Left lung (tissue), 10 donors: ENCODE measurements around the gene BANF1. TPM values are rescaled to one million over a fixed set of nuclear protein-coding genes. Genes with fewer than 3 reads are reported as not detected.
"Not testable (repeated sequence)": the region's sequence is repeated elsewhere in the genome, so short reads cannot be mapped to it uniquely, and the experiment has no call there.

ENCODE experiments used
- ATAC-seq: fragments of 200-7000 bp; cut with Tn5 transposase; one replicate; pipeline ENCODE4 v1.9.1; 2020; ENCODE audit warnings: moderate library complexity
- DNase-seq, 4 donors: peaks; one replicate each; pipeline ENCODE4 v3.0.0-alpha.2; 2013 to 2020
- H3K27ac ChIP-seq, 2 donors: fragments of 200-600 bp; sonication (generic) in 1 of 2; one replicate each; pipeline versions ENCODE4 v1.5.0 to v1.8.0; 2020 to 2021
- H3K27me3 ChIP-seq, 2 donors: fragments of 200-600 bp; sonication (generic) in 1 of 2; one replicate each; pipeline versions ENCODE4 v1.5.0 to v1.8.0; 2020 to 2021
- H3K36me3 ChIP-seq, 2 donors: fragments of 200-600 bp; sonication (generic) in 1 of 2; one replicate each; pipeline versions ENCODE4 v1.5.0 to v1.8.0; 2020 to 2021
- H3K4me1 ChIP-seq, 2 donors: fragments of 200-600 bp; one replicate each; pipeline ENCODE4 v1.8.0; 2021
- H3K4me3 ChIP-seq, 2 donors: fragments of 200-600 bp; sonication (generic) in 1 of 2; one replicate each; pipeline versions ENCODE4 v1.5.0 to v1.8.0; 2020 to 2021; ENCODE audit warnings: mild to moderate bottlenecking in 1 of 2
- H3K9me3 ChIP-seq, 2 donors: fragments of 200-600 bp; sonication (generic) in 1 of 2; one replicate each; pipeline versions ENCODE4 v1.5.0 to v1.8.0; 2020 to 2021
- intact Hi-C, 2 donors: fragments of 100-400 bp; cut with DNase I; formaldehyde crosslinking; loops; one replicate each; pipeline versions ENCODE4 v1.11.2 to v1.14.2; 2022
- polyA plus RNA-seq, 6 donors: library from polyadenylated mRNA; unstranded; fragments of 120-200 nt; gene quantifications; one replicate each; pipeline ENCODE4 v1.2.1, GENCODE V29; 2013; ENCODE audit not compliant: insufficient read length in 6 of 6
- total RNA-seq, 2 donors: library from RNA; stranded (reverse); fragmentation: NEBNext Ultra II Directional; extraction: Animal tissue kit (Norgen Biotek cat#: 25700); gene quantifications; one replicate each; pipeline ENCODE4 v1.2.1, GENCODE V29; 2021
- TF ChIP-seq, protein P1 (sequence below), 2 donors: fragments of 200-600 bp; sonication (generic) in 1 of 2; IDR thresholded peaks; one replicate each; pipeline versions ENCODE4 v1.5.0 to v1.8.0; 2021; ENCODE audit warnings: antibody characterized with exemption in 2 of 2
- donor health status: DM: no; HTN: yes; CAD: no.
- donor health status: DM: no; HTN: no; CAD: no.

BANF1 gene
- total and polyA plus RNA-seq, 8 donors = 161 to 248 (median 225) TPM

DNA sequence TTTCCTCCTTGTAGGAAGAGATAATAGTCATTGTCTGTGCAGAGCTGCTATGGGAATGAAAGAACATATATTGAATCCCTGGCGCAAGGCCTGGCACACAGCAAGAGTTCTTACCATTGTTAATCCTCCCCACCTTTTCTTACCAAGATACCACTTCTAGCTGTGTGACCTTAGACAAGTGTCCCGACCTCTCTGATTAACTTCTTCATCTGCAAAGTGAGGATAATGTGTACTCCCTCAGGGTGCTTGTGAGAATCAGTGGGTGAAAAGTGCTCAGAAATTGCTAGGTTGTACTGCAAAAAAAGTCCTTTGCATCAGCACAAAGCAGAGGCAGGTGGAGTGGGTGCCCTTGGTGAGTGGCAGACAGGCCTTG is 5.8 kb downstream of the BANF1 start:
- intact Hi-C loops = no loop called here

DNA sequence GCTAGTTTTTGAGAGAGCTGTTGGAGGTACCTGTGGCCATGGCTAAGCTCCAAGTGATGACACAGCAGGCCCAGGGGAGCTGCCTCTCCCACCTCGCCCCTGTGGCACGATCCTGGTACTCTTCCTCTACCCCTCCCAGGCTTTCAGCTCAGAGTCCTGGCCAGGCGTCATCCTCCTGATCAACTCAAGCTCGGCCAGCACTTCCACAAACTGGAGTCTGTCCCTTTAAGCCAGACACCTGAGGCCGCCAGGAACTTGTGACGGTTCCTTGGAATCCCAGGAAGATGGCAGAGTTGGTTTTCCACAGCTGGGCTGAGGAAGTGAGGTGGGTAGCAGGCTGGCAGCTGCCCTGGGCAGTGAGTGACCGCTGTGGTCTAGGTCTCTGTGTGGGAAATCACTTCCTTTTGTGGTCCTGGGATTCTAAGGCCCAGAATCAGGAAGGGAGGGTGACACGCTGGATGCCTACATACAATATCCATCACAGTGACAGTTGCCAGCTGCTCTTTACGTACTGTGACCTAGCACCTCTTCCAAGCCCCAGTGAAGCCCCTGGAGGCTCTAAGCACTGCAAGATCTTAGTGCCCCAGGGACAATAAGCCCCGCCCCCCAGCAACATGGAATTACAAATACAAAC is 6.3 kb downstream of the BANF1 start:
- peaks cover 0 to 22% of the 10 kb centered on the region in 2 donors for H3K36me3 ChIP-seq
- no peak overlapping the region for H3K27ac ChIP-seq
- H3K27me3 ChIP-seq = peaks cover 10 to 36% of the 10 kb centered on the region in 2 donors
- ATAC-seq (no peak), DNase-seq (no peak)
- no peak overlapping the region for H3K4me3 ChIP-seq
- intact Hi-C loops = no loop called here
- peaks cover 0 to 19% of the 10 kb centered on the region in 2 donors for H3K4me1 ChIP-seq
- TF ChIP-seq, protein P1, sequence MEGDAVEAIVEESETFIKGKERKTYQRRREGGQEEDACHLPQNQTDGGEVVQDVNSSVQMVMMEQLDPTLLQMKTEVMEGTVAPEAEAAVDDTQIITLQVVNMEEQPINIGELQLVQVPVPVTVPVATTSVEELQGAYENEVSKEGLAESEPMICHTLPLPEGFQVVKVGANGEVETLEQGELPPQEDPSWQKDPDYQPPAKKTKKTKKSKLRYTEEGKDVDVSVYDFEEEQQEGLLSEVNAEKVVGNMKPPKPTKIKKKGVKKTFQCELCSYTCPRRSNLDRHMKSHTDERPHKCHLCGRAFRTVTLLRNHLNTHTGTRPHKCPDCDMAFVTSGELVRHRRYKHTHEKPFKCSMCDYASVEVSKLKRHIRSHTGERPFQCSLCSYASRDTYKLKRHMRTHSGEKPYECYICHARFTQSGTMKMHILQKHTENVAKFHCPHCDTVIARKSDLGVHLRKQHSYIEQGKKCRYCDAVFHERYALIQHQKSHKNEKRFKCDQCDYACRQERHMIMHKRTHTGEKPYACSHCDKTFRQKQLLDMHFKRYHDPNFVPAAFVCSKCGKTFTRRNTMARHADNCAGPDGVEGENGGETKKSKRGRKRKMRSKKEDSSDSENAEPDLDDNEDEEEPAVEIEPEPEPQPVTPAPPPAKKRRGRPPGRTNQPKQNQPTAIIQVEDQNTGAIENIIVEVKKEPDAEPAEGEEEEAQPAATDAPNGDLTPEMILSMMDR (IDR thresholded peaks at IDR 0.05) = no peak
- H3K9me3 ChIP-seq = no peaks in the 10 kb centered on the region

More for the DNA sequence above, 5.8 kb downstream of the BANF1 start:
- Histone ChIP-seq H3K4me1 (peaks cover 0 to 22% of the 10 kb centered on the region in 2 donors), H3K4me3 (no peak overlapping the region), H3K9me3 (no peaks in the 10 kb centered on the region), H3K27ac (no peak overlapping the region), H3K27me3 (peaks cover 10 to 31% of the 10 kb centered on the region in 2 donors), H3K36me3 (peaks cover 0 to 25% of the 10 kb centered on the region in 2 donors)
- ATAC-seq (no peak), DNase-seq (no peak)
- TF ChIP-seq, protein P1 (IDR thresholded peaks at IDR 0.05) = no peak

DNA sequence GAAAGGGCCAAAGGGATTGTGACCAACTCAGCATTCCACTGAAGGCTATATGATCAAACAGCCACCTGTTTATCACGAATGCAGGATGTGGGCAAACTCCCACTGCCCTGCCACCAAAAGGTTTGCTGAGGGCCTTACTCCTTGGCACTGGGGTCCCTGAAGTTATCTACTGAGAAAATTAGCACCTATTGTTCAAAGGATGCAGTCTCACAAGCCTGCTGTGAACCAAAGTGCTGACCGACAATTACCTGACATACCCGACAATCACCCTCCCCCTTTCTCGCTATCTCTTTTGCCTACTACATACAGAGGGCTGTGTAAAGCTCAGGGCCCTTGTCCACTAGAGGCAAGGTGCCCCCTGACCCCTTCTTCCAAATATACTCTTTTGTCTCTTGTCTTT is 7.7 kb downstream of the BANF1 start:
- H3K4me3 ChIP-seq, H3K27ac ChIP-seq, H3K36me3 ChIP-seq, intact Hi-C loops, DNase-seq, H3K9me3 ChIP-seq, ATAC-seq: not testable (repeated sequence)
- H3K27me3 ChIP-seq = peaks cover 10 to 40% of the 10 kb centered on the region in 2 donors
- peaks cover 0 to 18% of the 10 kb centered on the region in 2 donors for H3K4me1 ChIP-seq

DNA sequence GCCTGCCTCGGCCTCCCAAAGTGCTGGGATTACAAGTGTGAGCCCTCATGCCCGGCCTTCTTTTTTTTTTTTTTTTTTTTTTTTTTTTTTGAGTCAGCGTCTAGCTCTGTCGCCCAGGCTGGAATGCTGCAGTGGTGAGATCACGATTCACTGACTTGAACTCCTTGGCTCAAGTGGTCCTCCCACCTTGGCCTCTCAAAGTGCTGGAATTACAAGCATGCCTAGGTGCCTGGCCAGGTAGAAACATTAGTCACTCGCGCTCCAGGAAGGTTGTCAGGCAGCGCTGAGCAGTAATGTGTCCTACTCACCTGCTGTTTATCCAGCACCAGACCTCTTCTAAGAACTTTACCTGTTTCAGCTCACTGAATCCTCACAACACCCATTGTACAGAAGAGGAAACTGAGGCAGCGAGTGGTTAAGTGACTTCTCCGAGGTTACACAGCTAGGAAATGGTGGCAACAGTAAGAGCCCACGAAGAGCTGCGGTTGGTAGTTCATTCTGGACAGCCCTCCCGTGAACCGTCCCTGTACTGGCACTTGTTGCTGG is 9.0 kb downstream of the BANF1 start:
- H3K4me3 ChIP-seq = peak overlapping the region in 1 of 2 donors; percentile 19
- H3K36me3 ChIP-seq = no peaks in the 10 kb centered on the region
- peak overlapping the region; percentile 63 to 70 for H3K27ac ChIP-seq
- TF ChIP-seq, protein P1 (IDR thresholded peaks at IDR 0.05) = no peak
- intact Hi-C loops = no loop called here
- peaks cover 10 to 40% of the 10 kb centered on the region in 2 donors for H3K27me3 ChIP-seq
- ATAC-seq (peak; percentile 95), DNase-seq (peak; percentile 22 to 85 (median 59))
- H3K4me1 ChIP-seq = peaks cover 0 to 18% of the 10 kb centered on the region in 2 donors
- H3K9me3 ChIP-seq = no peaks in the 10 kb centered on the region

DNA sequence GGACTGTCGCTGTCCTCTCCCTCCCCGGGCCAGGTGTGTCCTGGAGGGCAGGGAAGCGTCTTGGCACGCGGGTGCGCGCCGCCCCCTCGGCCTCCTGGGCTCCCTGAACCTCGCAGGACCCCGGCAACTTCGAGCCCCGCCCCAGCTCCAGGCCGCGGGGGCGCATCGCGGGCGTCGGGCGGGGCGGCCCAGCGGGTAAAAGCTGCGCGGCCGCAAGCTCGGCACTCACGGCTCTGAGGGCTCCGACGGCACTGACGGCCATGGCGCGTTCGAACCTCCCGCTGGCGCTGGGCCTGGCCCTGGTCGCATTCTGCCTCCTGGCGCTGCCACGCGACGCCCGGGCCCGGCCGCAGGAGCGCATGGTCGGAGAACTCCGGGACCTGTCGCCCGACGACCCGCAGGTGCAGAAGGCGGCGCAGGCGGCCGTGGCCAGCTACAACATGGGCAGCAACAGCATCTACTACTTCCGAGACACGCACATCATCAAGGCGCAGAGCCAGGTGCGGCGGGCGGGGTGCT is 9.5 kb downstream of the BANF1 start, which contains the start of gene CST6:
Gene CST6, plus strand, starts transcription at position 224 of the 519 bp plus-strand sequence. Its CDS starts 37 bp downstream, at position 261.
- intact Hi-C loops = no loop called here
- DNase-seq = peak in 1 of 4 donors; percentile 82
- H3K4me1 ChIP-seq = peaks cover 0 to 18% of the 10 kb centered on the region in 2 donors
- TF ChIP-seq, protein P1 (IDR thresholded peaks at IDR 0.05) = no peak
- no peaks in the 10 kb centered on the region for H3K36me3 ChIP-seq
- H3K9me3 ChIP-seq = no peaks in the 10 kb centered on the region
- H3K27me3 ChIP-seq = peaks cover 10 to 40% of the 10 kb centered on the region in 2 donors
- H3K27ac ChIP-seq = peak within 1 kb of the TSS; percentile 63 to 70
- H3K4me3 ChIP-seq = peak within 1 kb of the TSS; percentile 2 to 19
- peak; percentile 18 for ATAC-seq
